ENCODE data around the gene SLC17A9.

Gene SLC17A9

GRCh38 chr20:63006540-63007359 is 54.2 kb downstream of the SLC17A9 start, which contains the start of gene BHLHE23:
Gene BHLHE23 (minus strand): TSS chr20:63006964. CDS start chr20:63006774, 190 bp downstream.
- DNase-seq: peak; percentile 28

GRCh38 chr20:63007360-63007645 is 54.8 kb downstream of the SLC17A9 start:
- no peak for DNase-seq

GRCh38 chr20:63007646-63008488 is 55.4 kb downstream of the SLC17A9 start:
- peak; percentile 13 for DNase-seq

GRCh38 chr20:63008541-63009044 is 56.1 kb downstream of the SLC17A9 start:
- peak; percentile 13 for DNase-seq

GRCh38 chr20:63009045-63009961 is 56.8 kb downstream of the SLC17A9 start:
- peak; percentile 88 for DNase-seq

GRCh38 chr20:63009988-63010769 is 57.7 kb downstream of the SLC17A9 start:
- DNase-seq: peak; percentile 82

- DNase-seq: no peak
Observed at GRCh38 chr20:63011798-63012197, 59.3 kb downstream of the SLC17A9 start.

GRCh38 chr20:63013207-63013606 is 60.7 kb downstream of the SLC17A9 start:
- DNase-seq: no peak

GRCh38 chr20:63014287-63014686 is 61.8 kb downstream of the SLC17A9 start:
- no peak for DNase-seq

- DNase-seq: no peak
Observed at GRCh38 chr20:63014710-63015109, 62.2 kb downstream of the SLC17A9 start.

- no peak for DNase-seq
Observed at GRCh38 chr20:63015147-63015661, 62.7 kb downstream of the SLC17A9 start.

- DNase-seq: no peak
Observed at GRCh38 chr20:63015662-63016361, 63.3 kb downstream of the SLC17A9 start.

GRCh38 chr20:63016514-63017075 is 64.1 kb downstream of the SLC17A9 start:
- DNase-seq: no peak

GRCh38 chr20:63017076-63017825 is 64.7 kb downstream of the SLC17A9 start:
- DNase-seq: no peak

- no peak for DNase-seq
Observed at GRCh38 chr20:63017826-63018411, 65.4 kb downstream of the SLC17A9 start.

Data from stimulated activated CD4-positive, alpha-beta T cell treated with anti-CD3 and anti-CD28 coated beads, Interleukin-15, amount 100 ng/mL, for 24 hours (primary cell).